Measurements from ENCODE around the gene GNAZ. TPM values are rescaled to one million over a fixed set of nuclear protein-coding genes. Genes with fewer than 3 reads are reported as not detected.

The GNAZ gene
- total and polyA plus RNA-seq, 3 donors from 2014 or later: 13.7 to 20.2 (median 15.1) TPM

DNA sequence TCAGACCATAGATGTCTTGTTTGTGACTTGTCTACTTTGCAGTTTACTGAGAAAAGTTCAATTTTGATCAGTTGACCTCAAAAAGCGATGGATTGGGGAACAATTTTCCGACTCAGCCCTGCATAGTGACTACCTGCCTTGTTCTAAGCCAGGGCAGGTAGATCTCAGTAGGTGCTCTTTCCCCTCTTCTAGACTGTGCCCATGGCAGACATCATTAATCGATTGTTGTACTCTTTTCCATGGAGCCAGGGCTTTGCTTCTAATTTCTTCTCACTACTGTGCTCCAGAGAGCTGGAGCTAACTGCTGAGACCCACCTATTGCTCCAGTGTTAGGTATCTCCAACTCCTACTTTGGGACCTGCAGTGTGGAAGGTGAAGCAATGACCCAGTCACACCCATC is 84.8 kb downstream of the GNAZ start:
- 95 to 96% methylated on average over 3 of the region's 3 CpGs for WGBS, 2 donors
- Histone ChIP-seq H3K27ac (no peak overlapping the region), H3K4me3 (no peak overlapping the region), H3K36me3 (ENCODE audit: low read depth, missing control alignments) (no peaks in the 10 kb centered on the region), H3K4me1 (no peaks in the 10 kb centered on the region), H3K27me3 (no peaks in the 10 kb centered on the region), H3K9me3 (no peaks in the 10 kb centered on the region)
- TF ChIP-seq, protein P1, sequence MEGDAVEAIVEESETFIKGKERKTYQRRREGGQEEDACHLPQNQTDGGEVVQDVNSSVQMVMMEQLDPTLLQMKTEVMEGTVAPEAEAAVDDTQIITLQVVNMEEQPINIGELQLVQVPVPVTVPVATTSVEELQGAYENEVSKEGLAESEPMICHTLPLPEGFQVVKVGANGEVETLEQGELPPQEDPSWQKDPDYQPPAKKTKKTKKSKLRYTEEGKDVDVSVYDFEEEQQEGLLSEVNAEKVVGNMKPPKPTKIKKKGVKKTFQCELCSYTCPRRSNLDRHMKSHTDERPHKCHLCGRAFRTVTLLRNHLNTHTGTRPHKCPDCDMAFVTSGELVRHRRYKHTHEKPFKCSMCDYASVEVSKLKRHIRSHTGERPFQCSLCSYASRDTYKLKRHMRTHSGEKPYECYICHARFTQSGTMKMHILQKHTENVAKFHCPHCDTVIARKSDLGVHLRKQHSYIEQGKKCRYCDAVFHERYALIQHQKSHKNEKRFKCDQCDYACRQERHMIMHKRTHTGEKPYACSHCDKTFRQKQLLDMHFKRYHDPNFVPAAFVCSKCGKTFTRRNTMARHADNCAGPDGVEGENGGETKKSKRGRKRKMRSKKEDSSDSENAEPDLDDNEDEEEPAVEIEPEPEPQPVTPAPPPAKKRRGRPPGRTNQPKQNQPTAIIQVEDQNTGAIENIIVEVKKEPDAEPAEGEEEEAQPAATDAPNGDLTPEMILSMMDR (IDR thresholded peaks at IDR 0.05): no peak
- DNase-seq: no peak
- intact Hi-C loops (cut with DNase I; ENCODE audit: low total_unique reads): no loop called here

GRCh38 chr22:23155831-23156230 is 85.5 kb downstream of the GNAZ start:
- no peak for TF ChIP-seq POLR2A (IDR thresholded peaks at IDR 0.05)
- TF ChIP-seq, protein P1 (IDR thresholded peaks at IDR 0.05): no peak
- Histone ChIP-seq H3K4me1 (no peaks in the 10 kb centered on the region), H3K9me3 (no peaks in the 10 kb centered on the region), H3K4me3 (no peak overlapping the region), H3K36me3 (ENCODE audit: low read depth, missing control alignments) (no peaks in the 10 kb centered on the region), H3K27ac (no peak overlapping the region), H3K27me3 (no peaks in the 10 kb centered on the region)
- 97 to 98% methylated on average over 8 to 9 of the region's 9 CpGs for WGBS, 2 donors
- intact Hi-C loops (cut with DNase I; ENCODE audit: low total_unique reads): no loop called here
- no peak for DNase-seq

- Histone ChIP-seq H3K4me3 (no peak overlapping the region), H3K27me3 (no peaks in the 10 kb centered on the region), H3K4me1 (no peaks in the 10 kb centered on the region), H3K9me3 (no peaks in the 10 kb centered on the region), H3K27ac (no peak overlapping the region), H3K36me3 (ENCODE audit: low read depth, missing control alignments) (no peaks in the 10 kb centered on the region)
- WGBS, 2 donors: 65 to 67% methylated on average over 7 to 8 of the region's 8 CpGs
- DNase-seq: no peak
- intact Hi-C loops (cut with DNase I; ENCODE audit: low total_unique reads): no loop called here
- no peak for TF ChIP-seq POLR2A (IDR thresholded peaks at IDR 0.05)
- TF ChIP-seq, protein P1 (IDR thresholded peaks at IDR 0.05): no peak
Measured at GRCh38 chr22:23156286-23156685, 86.0 kb downstream of the GNAZ start.

DNA sequence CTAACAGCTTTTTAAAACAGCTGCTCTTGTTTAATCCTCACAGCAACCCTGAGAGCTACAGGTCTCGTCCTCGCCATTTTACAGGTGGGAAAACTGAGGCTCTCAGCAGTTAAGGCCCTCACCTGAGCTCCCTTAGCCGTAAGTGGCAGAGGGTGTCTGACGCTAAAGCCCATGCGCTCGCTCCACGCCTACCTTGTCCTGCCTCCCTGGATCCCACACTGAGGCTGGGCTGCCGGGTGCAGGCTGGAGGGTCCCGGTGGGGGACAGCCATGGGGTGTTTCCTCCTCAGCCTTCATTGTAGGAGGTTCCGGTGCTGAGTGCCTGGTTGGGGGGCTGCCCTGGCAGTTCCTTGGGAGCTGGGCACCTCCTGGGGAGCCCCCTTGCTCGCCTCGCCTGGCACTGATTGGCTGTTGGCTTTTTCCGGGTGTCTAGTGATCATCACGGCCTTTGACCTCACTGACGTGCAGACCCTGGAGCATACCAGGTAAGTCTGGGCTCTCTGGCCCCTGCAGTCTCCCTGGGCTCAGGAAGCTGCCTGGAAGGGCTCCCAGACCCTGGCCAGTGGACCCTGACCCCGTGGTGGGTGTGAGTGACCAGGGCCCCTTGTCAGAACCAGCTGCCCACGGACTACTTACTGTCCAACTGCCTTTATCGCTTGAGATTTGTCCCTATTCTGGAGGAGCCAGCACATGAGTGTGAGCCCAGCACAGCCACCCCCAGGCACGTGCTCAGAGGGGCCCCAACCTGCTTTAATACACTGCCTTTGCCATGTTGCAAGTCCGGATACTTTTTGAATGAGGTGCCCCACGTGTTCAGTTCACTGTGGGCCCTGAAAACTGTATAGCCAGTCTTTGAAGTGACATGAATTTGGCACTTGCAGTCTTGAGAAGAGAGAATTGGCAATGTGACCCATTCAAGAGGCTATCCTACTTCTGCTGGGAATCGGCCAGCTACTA is 87.5 kb downstream of the GNAZ start:
- 87 to 96% methylated on average over 18 to 22 of the region's 22 CpGs for WGBS, 2 donors
- H3K27me3 ChIP-seq: no peaks in the 10 kb centered on the region
- no peak overlapping the region for H3K27ac ChIP-seq
- no peaks in the 10 kb centered on the region for H3K4me1 ChIP-seq
- no peak for TF ChIP-seq POLR2A (IDR thresholded peaks at IDR 0.05)
- TF ChIP-seq, protein P1 (IDR thresholded peaks at IDR 0.05): no peak
- no peak for DNase-seq
- no peaks in the 10 kb centered on the region for H3K9me3 ChIP-seq
- H3K4me3 ChIP-seq: no peak overlapping the region
- no peaks in the 10 kb centered on the region for H3K36me3 ChIP-seq (ENCODE audit: low read depth, missing control alignments)
- intact Hi-C loops (cut with DNase I; ENCODE audit: low total_unique reads): no loop called here

Measured in testis (tissue), 3 donors.